Effector CD8-positive, alpha-beta T cell (primary cell): Measurements from ENCODE around the gene FRAS1.

Experiments
- DNase-seq: peaks from one replicate; lab custom pipeline; 2025; lab: John Stamatoyannopoulos, UW

FRAS1 gene

GRCh38 chr4:78551420-78552351 lies 494.6 kb downstream of the FRAS1 start, which contains the start of gene ANXA3:
Gene ANXA3 (plus strand): TSS chr4:78551770. CDS start chr4:78554474, 2,704 bp downstream.
- no peak for DNase-seq

DNA sequence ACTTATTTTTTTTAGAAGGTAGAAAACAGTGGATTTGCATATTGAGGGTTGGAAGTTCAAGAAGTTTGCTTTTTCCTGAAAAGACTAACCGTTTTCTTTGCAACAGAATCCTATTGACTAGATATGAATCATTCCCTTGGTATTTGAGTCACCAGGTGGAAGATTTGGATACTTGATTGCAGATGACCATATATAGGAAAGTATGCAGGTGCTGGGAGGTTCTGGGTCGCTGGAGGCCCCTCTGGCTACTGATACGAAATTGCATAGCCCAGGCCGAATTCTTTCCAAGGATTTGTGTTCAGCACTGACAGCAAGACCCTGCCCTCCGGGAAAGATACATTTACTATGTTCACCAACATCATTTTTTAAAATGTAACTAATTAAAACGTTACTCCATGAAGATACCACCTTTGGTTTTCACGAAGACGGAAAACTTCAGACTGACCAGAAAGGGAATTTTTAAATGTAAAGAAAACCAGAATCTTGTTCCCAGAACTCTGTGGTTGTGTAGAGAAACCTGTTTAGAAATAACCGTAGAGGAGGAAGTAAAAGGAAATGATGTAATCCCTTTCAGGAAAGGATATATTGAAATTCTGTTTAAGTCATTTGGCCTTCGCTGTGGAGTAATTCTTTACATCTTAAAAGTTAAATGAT lies 495.4 kb downstream of the FRAS1 start:
- no peak for DNase-seq

- DNase-seq = no peak
These were observed 495.9 kb downstream of the FRAS1 start for GRCh38 chr4:78553043-78553396.

DNA sequence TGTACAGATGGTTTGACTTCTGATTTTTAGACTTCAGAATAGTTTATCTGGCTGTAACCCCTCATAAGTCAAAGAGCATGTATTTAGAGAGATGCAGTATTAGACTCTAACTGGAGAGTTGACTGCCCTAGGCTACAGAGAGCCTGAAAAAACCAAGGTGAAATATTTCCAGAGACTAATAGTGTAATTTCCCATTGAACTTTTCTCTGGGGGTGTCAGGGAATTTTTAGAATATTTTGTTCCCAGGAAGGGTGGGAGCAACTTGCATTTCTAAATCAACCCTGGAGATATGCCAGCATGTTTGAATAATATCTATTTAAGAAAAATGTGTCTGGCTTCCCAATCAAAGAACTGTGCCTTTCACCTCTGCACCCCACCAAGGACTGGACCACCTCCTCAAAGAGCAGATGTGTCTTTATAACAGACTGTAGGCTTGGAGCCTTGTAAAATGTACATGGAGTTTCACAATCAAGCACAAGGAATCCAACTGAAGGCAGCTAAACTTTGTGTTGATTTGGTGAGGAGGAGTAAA lies 496.5 kb downstream of the FRAS1 start:
- no peak for DNase-seq

GRCh38 chr4:78556665-78557064 lies 499.5 kb downstream of the FRAS1 start:
- no peak for DNase-seq

GRCh38 chr4:78557841-78558240 lies 500.7 kb downstream of the FRAS1 start:
- DNase-seq = no peak

- DNase-seq = no peak
These were observed 501.3 kb downstream of the FRAS1 start for GRCh38 chr4:78558410-78558809.

GRCh38 chr4:78560296-78560963 lies 503.3 kb downstream of the FRAS1 start:
- no peak for DNase-seq

- DNase-seq = no peak
These were observed 504.6 kb downstream of the FRAS1 start for GRCh38 chr4:78561677-78562076.

DNA sequence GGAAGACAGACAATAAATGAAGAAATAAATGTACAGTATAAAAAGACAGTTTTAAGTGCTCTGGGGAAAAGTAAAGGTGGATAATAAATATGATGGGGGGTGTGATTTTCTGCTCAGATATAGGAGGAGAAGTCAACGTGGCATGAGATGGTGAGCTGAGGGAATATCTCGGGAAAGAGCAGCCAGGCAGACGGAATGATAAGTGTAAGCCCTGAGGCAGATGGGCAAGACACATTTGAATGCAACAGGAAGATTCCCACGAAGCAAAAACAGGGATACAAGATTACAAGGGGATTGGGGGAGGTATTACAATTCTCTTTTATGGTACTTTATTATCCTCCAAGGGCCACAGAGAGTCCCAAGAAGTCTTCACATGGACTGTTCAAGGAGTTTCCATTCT lies 505.6 kb downstream of the FRAS1 start:
- no peak for DNase-seq

- DNase-seq = no peak
These were observed 508.8 kb downstream of the FRAS1 start for GRCh38 chr4:78565971-78566372.

DNA sequence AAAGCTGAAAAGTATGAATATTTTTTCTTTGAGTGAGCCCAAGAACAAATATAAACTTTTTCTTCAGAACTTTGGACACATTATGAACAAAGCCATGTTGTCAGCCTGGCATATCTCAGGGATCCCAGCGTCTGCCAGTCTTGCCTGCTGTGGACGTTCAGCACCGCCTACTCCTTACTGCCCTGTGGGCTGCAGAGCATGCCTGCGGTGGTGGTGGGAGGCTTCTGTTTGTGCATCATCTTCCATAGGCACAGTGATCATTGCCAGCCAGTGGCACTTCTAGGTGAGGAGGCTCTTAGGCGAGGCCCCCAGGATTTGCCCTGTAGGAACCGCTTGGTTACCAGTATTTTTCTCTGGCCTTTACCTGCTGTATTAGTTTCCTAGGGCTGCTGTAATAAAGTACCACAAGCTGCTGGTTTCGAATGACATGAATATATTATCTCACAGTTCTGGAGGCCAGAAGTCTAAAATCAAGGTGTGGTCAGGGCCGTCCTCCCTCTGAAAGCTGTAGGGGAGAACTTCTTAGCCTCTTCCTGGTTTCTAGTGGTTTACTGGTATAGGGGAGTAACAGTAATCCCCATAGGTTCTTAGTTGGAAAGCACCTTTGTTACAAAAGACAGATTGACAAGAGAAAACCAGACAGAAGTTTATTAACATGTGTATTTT lies 509.8 kb downstream of the FRAS1 start:
- no peak for DNase-seq

GRCh38 chr4:78567500-78568060 lies 510.5 kb downstream of the FRAS1 start:
- no peak for DNase-seq

- DNase-seq = no peak
These were observed 511.6 kb downstream of the FRAS1 start for GRCh38 chr4:78568640-78569305.

- no peak for DNase-seq
These were observed 512.2 kb downstream of the FRAS1 start for GRCh38 chr4:78569306-78569821.

GRCh38 chr4:78570117-78570516 lies 513.0 kb downstream of the FRAS1 start:
- no peak for DNase-seq

DNA sequence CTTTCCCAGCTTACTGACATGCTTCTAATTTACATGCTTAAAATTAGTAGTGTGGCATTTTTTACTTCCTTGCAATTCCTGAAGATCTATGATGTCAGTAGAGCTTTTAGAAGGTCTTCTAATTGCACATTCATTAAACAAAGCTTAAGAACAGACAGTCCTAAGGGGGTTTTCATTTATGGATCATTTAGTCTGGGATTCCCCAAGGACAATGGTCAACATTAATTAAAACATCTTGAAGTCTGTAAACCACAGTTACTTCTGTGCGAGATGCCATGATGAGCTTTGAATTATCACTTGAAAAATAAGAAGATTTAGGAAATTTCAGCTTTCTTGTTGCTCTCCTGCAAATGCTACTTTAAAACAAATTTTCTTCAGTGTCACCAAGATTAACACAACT lies 514.7 kb downstream of the FRAS1 start:
- no peak for DNase-seq

GRCh38 chr4:78578674-78579425 lies 521.7 kb downstream of the FRAS1 start:
- DNase-seq = no peak

DNA sequence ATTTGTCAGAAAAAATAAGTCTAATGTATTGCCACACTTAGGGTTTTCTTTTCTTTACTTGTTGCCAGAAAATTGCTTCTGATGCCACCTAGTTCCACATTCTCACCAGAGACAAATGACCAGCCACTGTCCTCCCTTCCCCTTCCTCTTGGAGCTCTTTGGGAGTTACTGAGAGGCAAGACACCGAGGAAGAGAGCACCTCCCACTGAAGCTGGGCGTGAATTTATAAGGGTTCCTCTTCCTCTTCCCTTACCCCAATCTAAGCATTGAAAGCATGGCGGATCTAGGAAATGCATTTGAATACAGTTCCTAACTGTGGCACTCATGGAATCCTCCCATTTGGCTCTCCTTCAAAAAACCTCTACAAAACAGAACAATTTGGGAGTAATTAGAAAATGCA lies 524.5 kb downstream of the FRAS1 start:
- no peak for DNase-seq
